ENCODE measurements around the gene TMEM232.

DNA sequence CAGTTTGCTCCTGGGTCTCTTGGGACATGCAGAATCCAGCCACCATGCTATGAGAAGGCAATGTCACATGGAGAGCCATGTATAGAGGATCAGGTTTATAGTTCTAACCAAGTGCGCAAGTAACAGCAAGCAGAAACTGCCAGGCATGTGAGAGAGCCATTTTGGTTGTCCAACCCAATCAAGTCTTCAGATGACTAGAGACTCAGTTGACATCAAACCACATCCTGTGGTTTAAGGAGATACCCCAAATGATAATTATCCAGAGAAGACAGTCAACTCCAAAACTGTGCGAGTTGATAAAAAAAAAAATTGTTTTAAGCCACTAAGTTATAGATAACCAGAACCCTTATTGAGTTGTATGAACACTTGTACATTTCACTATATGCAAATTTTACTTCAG lies 40.2 kb downstream of the TMEM232 start:
- TF ChIP-seq, protein P1, sequence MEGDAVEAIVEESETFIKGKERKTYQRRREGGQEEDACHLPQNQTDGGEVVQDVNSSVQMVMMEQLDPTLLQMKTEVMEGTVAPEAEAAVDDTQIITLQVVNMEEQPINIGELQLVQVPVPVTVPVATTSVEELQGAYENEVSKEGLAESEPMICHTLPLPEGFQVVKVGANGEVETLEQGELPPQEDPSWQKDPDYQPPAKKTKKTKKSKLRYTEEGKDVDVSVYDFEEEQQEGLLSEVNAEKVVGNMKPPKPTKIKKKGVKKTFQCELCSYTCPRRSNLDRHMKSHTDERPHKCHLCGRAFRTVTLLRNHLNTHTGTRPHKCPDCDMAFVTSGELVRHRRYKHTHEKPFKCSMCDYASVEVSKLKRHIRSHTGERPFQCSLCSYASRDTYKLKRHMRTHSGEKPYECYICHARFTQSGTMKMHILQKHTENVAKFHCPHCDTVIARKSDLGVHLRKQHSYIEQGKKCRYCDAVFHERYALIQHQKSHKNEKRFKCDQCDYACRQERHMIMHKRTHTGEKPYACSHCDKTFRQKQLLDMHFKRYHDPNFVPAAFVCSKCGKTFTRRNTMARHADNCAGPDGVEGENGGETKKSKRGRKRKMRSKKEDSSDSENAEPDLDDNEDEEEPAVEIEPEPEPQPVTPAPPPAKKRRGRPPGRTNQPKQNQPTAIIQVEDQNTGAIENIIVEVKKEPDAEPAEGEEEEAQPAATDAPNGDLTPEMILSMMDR (IDR thresholded peaks at IDR 0.05; ENCODE audit: insufficient read depth, low read length): no peak
- TF ChIP-seq POLR2AphosphoS5 (IDR thresholded peaks at IDR 0.05; ENCODE audit: low read depth): no peak

Measured in HL-60 (cell line).